ENCODE results near the gene PRKAG1.

DNA sequence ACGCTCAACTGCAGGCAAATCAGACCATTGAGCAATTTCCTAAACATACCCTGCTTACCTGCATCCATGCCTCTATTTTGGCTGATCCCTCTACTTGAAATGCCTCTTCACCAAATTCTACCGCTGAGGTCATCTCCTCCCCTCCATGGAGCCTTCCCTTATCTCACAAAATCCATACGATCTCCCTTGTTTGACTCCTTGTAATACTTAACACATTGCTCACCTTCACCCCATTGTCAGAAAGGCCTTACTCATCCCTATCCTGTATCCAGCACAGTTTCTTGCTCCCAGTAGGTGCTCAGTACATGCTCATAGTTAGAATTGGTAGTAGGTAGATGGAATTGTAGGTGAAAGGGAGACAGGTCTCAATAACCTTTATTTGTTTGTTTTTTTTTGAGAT, 24.8 kb downstream of the PRKAG1 start:
- TF ChIP-seq, protein P1, sequence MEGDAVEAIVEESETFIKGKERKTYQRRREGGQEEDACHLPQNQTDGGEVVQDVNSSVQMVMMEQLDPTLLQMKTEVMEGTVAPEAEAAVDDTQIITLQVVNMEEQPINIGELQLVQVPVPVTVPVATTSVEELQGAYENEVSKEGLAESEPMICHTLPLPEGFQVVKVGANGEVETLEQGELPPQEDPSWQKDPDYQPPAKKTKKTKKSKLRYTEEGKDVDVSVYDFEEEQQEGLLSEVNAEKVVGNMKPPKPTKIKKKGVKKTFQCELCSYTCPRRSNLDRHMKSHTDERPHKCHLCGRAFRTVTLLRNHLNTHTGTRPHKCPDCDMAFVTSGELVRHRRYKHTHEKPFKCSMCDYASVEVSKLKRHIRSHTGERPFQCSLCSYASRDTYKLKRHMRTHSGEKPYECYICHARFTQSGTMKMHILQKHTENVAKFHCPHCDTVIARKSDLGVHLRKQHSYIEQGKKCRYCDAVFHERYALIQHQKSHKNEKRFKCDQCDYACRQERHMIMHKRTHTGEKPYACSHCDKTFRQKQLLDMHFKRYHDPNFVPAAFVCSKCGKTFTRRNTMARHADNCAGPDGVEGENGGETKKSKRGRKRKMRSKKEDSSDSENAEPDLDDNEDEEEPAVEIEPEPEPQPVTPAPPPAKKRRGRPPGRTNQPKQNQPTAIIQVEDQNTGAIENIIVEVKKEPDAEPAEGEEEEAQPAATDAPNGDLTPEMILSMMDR (IDR thresholded peaks at IDR 0.05): no peak
- no peak for TF ChIP-seq EZH2 (IDR thresholded peaks at IDR 0.05; ENCODE audit: borderline replicate concordance, insufficient read depth, low read depth, low read length, poor library complexity, severe bottlenecking)

Measured in B cell (primary cell).